Rectal smooth muscle tissue (tissue), 1 donor: ENCODE measurements around the gene HOATZ.

Experiments
- H3K27ac ChIP-seq: one replicate; pipeline ENCODE4 v1.7.0; 2013; ENCODE audit warnings: low read depth, low read length, inconsistent platforms
- H3K27me3 ChIP-seq: one replicate; pipeline ENCODE4 v1.7.0; 2013; ENCODE audit warnings: low read length; ENCODE audit not compliant: control insufficient read depth, insufficient read depth
- H3K36me3 ChIP-seq: one replicate; pipeline ENCODE4 v1.7.0; 2013; ENCODE audit warnings: low read length; ENCODE audit not compliant: control insufficient read depth, insufficient read depth
- H3K4me1 ChIP-seq: one replicate; pipeline ENCODE4 v1.7.0; 2013; ENCODE audit warnings: low read length; ENCODE audit not compliant: control insufficient read depth, insufficient read depth
- H3K4me3 ChIP-seq: one replicate; pipeline ENCODE4 v1.7.0; 2013; ENCODE audit warnings: low read length
- H3K9ac ChIP-seq: one replicate; pipeline ENCODE4 v1.7.0; 2013; ENCODE audit warnings: low read length

HOATZ gene

GRCh38 chr11:111514216-111515031 is at the start of gene HOATZ:
Gene HOATZ, plus strand, starts transcription at chr11:111514778. Its CDS starts 7 bp downstream, at chr11:111514785.
- no peaks in the 10 kb centered on the region for H3K36me3 ChIP-seq
- peaks cover 7% of the 10 kb centered on the region for H3K27me3 ChIP-seq
- H3K4me1 ChIP-seq: no peaks in the 10 kb centered on the region
- no peak within 1 kb of the TSS for H3K4me3 ChIP-seq
- H3K9ac ChIP-seq: no peak within 1 kb of the TSS
- H3K27ac ChIP-seq: no peak within 1 kb of the TSS

- Histone ChIP-seq H3K4me3 (no peak overlapping the region), H3K27me3 (no peaks in the 10 kb centered on the region), H3K4me1 (peaks cover 3% of the 10 kb centered on the region), H3K27ac (no peak overlapping the region), H3K9ac (no peak overlapping the region), H3K36me3 (no peaks in the 10 kb centered on the region)
Measured at GRCh38 chr11:111465400-111465799, 49.2 kb upstream of the HOATZ start.

- Histone ChIP-seq H3K27ac (no peak overlapping the region), H3K27me3 (no peaks in the 10 kb centered on the region), H3K36me3 (no peaks in the 10 kb centered on the region), H3K4me3 (no peak overlapping the region), H3K4me1 (no peaks in the 10 kb centered on the region), H3K9ac (no peak overlapping the region)
Measured at GRCh38 chr11:111466615-111467014, 48.0 kb upstream of the HOATZ start.

GRCh38 chr11:111469200-111469599 is 45.4 kb upstream of the HOATZ start:
- Histone ChIP-seq H3K27me3 (no peaks in the 10 kb centered on the region), H3K4me1 (no peaks in the 10 kb centered on the region), H3K9ac (no peak overlapping the region), H3K36me3 (no peaks in the 10 kb centered on the region), H3K27ac (no peak overlapping the region), H3K4me3 (no peak overlapping the region)

DNA sequence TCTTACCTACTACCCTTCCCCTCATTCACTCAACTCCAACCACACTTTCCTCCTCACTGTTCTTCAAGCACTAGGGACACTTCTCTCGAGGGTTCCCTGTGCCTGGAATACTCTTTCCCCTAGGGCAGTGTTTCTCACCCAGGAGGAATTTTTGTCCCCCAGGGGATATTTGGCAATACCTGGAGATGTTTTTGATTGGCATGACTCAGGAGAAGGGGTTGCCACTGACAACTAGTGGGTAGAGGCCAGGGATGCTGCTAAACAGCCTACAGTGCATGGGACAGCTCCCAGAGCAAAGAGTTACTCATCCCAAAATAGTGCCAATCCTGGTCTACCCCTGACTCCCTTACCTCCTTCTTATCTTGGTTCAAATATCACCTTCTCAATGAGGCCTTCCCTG is 42.4 kb upstream of the HOATZ start:
- no peak overlapping the region for H3K27ac ChIP-seq
- no peaks in the 10 kb centered on the region for H3K36me3 ChIP-seq
- no peak overlapping the region for H3K9ac ChIP-seq
- H3K4me3 ChIP-seq: no peak overlapping the region
- H3K27me3 ChIP-seq: no peaks in the 10 kb centered on the region
- H3K4me1 ChIP-seq: no peaks in the 10 kb centered on the region

GRCh38 chr11:111474432-111474831 is 40.1 kb upstream of the HOATZ start:
- no peak overlapping the region for H3K4me3 ChIP-seq

DNA sequence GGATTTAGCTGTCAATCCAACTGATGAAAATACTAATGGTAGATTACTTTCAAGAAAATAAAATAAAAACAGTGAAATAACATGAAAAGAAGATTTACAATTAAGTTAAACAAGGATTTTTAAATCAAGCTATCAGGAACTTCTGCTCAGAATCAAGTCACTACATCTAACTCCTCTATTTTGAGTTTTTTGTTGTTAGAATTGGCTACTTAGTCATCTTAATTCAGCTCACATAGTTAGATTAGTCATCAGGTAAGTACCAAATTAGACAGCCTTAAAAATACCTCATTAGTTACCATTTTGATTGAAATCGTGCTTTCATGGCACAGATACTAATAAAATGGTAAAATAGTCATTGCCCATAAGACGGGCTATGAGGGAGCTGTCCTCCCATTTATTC is 38.2 kb upstream of the HOATZ start:
- no peak overlapping the region for H3K9ac ChIP-seq
- no peaks in the 10 kb centered on the region for H3K4me1 ChIP-seq
- no peaks in the 10 kb centered on the region for H3K27me3 ChIP-seq
- no peaks in the 10 kb centered on the region for H3K36me3 ChIP-seq
- H3K4me3 ChIP-seq: no peak overlapping the region
- H3K27ac ChIP-seq: no peak overlapping the region

More at GRCh38 chr11:111474432-111474831, 40.1 kb upstream of the HOATZ start:
- no peaks in the 10 kb centered on the region for H3K27me3 ChIP-seq
- no peaks in the 10 kb centered on the region for H3K4me1 ChIP-seq
- no peak overlapping the region for H3K9ac ChIP-seq
- H3K27ac ChIP-seq: no peak overlapping the region
- no peaks in the 10 kb centered on the region for H3K36me3 ChIP-seq

DNA sequence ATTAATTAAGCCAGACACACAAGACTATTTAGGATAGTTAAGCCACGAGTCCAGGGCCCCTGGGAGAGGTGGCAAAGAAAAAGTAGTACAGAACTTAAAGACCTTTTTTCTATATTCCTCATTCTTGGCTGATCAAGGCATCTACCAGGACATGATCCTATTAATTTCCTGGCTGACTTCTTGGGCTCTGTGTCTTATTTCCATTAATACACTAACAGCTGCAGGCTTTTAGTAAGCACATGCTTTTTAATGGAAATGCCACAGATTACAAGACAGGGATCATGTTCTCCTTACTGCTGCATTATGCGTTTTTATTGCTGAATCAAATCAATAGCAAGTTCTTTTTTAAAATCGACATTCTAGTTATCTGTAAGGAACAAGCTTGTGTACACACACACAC is 37.6 kb upstream of the HOATZ start:
- H3K27ac ChIP-seq: no peak overlapping the region
- H3K36me3 ChIP-seq: no peaks in the 10 kb centered on the region
- no peak overlapping the region for H3K9ac ChIP-seq
- no peaks in the 10 kb centered on the region for H3K27me3 ChIP-seq
- no peak overlapping the region for H3K4me3 ChIP-seq
- H3K4me1 ChIP-seq: no peaks in the 10 kb centered on the region

GRCh38 chr11:111477898-111478297 is 36.7 kb upstream of the HOATZ start:
- Histone ChIP-seq H3K9ac (no peak overlapping the region), H3K27ac (no peak overlapping the region), H3K27me3 (no peaks in the 10 kb centered on the region), H3K4me3 (no peak overlapping the region), H3K4me1 (no peaks in the 10 kb centered on the region), H3K36me3 (no peaks in the 10 kb centered on the region)

- no peaks in the 10 kb centered on the region for H3K4me1 ChIP-seq
- no peaks in the 10 kb centered on the region for H3K27me3 ChIP-seq
- H3K36me3 ChIP-seq: no peaks in the 10 kb centered on the region
- no peak overlapping the region for H3K27ac ChIP-seq
- H3K4me3 ChIP-seq: no peak overlapping the region
- no peak overlapping the region for H3K9ac ChIP-seq
Measured at GRCh38 chr11:111479666-111480065, 34.9 kb upstream of the HOATZ start.

GRCh38 chr11:111483431-111483830 is 31.1 kb upstream of the HOATZ start:
- H3K36me3 ChIP-seq: no peaks in the 10 kb centered on the region
- no peaks in the 10 kb centered on the region for H3K27me3 ChIP-seq
- no peak overlapping the region for H3K27ac ChIP-seq
- no peak overlapping the region for H3K9ac ChIP-seq
- no peak overlapping the region for H3K4me3 ChIP-seq
- H3K4me1 ChIP-seq: no peaks in the 10 kb centered on the region

DNA sequence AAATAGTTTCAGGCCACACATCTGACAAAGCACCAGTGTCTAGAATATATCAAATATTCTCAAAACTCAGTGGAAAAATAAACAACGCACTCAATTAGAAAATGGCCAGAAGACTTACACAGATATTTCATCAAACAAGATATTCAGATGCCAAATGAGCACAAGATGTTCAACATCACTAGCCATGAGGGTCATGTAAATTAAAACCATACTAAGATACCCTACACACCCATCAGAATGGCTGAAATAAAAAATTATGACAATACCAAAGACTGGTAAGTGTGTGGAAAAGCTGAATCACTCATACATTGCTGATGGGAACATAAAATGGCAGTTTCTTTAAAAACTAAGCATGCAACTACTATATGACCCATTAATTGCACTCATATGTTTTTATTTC is 24.1 kb upstream of the HOATZ start:
- Histone ChIP-seq H3K4me3 (no peak overlapping the region), H3K27me3 (no peaks in the 10 kb centered on the region), H3K36me3 (no peaks in the 10 kb centered on the region), H3K27ac (no peak overlapping the region), H3K9ac (no peak overlapping the region), H3K4me1 (no peaks in the 10 kb centered on the region)

- Histone ChIP-seq H3K27me3 (no peaks in the 10 kb centered on the region), H3K36me3 (no peaks in the 10 kb centered on the region), H3K4me1 (no peaks in the 10 kb centered on the region), H3K4me3 (no peak overlapping the region), H3K27ac (no peak overlapping the region), H3K9ac (no peak overlapping the region)
Measured at GRCh38 chr11:111494040-111494439, 20.5 kb upstream of the HOATZ start.
